Islet of Langerhans (tissue), 1 donor: ENCODE measurements around the gene BCL11A.

Experiments
- FAIRE-seq: peaks from one replicate; lab custom pipeline; 2011; peaks lifted over from hg19 to GRCh38; lab: Jason Lieb, UNC

Gene BCL11A

DNA sequence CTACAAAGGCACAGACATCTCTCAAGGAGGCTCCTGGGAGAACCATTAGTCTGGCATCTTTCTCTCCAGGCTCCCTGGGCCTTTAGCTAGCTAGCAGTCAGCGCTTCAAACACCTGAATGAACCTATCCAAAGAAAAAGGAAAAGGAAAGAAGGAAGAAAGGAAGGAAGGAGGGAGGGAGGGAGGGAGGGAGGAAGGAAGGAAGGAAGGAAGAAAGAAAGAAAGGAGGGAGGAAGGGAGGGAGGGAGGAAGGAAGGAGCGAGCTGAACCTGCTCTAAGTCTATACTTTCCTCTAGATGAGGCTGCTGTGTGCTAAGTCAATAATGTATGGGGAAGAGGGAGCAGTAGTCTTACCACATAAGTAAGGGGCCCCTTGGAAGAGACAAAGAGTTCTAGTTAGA is 5.1 kb upstream of the BCL11A start:
- no peak for FAIRE-seq

DNA sequence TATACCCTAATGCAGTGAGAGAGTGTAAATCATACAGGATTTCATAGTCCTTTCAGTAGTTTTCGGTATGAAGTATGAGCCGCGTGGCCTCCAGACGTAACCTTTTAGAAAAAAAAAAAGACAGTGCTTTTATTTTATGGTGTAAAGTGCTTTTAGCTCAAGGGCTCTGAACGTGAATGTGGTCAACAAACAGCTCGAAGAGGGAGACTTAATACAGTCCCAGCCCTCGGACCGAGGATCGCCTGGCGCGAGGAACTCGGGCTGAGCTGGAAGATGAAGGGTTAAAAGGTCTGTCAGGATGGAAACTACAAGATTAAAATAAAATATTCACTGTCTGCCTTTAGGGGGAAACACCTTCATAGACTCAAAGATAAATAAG is 4.0 kb upstream of the BCL11A start:
- FAIRE-seq, result no peak

DNA sequence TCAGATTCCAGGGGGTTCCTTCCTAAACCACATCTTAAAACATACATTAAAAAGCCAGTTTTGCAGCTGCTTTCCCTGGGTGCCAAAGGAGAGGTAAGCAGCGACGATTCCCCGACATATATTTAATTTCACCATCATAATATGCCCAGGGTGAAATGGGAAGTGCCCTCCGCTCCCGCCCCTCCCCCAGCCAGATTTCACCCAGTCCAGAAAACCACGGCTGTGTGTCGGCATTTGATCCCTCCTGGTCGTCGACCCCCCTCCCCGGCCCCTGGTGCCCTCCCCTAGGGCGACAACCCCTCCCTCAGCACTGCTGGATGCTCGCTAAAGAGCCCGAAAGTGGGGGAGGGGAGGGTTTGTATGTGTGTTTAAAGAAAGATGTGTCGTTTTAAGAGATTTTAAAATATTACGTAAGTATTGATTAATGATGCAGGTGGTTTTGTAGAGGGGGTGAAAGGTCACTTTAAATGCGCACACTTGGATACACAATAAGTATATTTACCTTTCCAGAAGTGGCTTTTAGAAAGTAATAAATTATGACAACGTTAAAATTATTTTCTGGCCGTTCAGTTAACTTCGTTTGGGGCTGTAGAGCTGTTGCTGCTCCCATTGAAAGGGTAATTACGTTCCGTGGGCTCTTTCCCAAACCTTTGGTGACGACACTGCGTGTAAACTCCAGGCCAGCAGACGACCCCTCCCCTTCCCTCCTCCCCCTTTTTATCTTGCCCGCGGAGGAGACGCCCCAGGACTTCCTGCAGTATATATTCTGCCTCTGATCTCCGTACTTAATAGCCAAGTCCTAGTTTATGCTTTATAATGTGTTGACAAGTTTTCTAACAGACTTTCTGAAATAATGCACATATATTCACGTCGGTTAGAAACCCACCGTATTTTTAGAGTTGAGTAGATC is 3.4 kb upstream of the BCL11A start:
- no peak for FAIRE-seq

DNA sequence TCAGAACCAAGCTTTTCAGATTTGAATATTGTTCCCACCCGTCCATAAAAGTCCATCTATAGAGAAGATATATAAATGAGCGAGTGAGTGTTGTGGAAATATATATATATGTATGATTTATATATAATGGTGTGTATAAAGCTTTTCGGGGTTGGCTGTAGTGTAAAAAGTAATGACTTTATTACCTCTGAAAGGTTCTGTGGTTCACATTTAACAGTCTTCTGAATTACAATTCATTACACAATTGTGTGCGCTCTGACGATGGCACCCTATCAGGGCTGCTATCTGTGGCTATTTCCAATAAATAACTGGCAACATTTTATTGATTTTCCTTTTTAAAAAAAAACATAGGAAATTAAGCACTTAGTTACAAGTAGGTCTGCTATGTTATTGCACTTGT is 2.7 kb upstream of the BCL11A start:
- FAIRE-seq, result no peak

DNA sequence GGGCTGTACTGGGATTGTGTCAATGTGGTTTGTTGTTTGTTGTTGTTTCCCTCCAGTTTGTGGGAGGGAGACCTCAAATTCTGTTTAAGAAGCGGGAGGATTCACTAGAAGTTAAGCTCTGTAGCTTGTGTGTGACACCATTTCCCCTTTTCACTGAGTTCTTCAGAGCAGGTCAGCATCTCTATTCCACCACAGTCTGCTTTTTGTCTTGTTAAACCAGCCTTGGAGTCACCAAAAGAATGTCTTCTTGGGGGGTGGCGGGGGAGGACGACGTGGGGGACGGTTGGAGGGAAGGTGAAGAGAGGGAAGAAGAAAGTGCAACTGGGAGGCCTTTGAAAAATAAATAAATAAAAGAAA is 2.3 kb upstream of the BCL11A start:
- FAIRE-seq, result no peak

DNA sequence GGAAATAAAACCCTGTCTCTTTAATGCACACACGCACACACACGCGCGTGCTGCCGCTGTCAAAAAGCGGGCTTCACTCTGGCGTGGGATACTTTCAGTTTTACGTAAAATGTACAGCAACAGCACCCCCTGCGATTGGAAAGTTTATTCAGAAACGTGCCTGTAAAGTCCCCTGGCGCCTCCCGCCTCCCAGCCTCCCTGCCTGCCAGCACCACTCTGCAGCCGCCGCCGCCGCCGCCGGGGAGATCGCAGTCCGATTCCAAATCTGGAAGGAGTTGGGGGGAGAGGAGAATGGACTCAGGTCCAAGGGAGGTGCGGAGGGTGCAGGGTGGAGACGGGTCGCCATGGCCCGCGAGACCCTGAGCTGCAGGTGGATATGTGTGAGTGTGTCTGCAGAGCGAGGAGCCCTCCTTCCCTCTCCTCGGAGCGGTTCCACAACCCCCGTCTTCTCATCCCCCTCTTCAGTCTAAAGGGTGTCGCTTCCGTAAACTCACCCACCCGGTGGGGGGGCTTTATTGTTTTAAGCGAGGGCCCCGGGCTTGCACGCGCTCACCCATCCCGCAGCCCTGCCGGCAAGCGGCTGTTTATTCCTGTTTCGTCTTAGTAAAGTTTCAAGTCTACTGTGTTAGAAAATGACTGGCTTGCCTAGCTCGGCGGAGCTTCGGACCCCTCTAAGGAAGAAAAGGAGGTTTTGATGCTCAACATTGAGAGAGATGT is 1.8 kb upstream of the BCL11A start:
- FAIRE-seq, result no peak

DNA sequence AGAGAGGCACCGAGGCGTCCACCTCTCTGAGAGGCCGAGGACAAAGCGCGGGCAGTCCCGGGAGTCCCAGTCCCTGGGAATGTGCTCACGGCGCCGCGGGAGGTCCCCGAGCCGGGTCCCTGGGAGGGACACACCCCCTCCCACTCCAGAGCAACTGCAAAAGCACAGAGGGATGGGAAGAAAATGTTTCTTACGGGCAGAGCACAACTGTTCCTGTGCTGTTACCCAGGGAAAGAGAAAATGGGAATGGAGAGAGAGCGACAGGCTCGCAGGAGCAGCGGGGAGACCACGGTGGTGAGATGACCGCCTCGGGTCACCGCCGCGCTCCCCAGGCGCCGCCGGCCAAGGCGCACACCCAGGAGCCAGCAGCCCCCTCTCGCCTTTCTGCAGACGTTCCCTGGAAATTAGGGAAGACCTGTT is 1.2 kb upstream of the BCL11A start:
- FAIRE-seq, result no peak

DNA sequence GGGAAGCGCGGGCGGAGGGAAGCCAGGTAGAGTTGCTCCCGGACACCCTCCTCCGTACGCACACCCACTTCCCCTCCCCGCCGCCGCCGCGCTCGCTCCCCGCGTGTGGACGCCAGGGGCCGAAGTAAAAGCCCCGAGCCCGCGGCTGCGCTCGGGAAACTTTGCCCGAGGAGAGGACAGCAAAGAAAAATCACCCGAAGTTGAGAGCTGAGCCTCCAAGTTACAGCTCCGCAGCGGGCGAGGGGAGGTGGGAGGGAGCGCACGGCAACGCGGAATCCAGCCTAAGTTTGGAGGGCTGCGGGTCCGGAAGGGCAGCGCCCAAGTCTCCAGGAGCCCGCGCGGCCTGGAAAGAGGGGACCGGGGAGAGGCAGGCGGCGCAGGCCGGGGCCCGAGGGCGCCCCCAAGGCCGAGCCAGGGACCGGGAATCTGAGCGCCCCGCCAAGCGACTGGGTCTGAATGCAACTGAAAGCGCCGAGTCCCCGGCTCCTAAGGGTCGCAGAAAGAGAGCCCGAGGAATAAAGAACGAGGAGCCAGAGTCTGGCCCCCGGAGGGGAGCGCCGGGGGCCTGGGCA is 706 bp upstream of the BCL11A start:
- FAIRE-seq, result no peak

DNA sequence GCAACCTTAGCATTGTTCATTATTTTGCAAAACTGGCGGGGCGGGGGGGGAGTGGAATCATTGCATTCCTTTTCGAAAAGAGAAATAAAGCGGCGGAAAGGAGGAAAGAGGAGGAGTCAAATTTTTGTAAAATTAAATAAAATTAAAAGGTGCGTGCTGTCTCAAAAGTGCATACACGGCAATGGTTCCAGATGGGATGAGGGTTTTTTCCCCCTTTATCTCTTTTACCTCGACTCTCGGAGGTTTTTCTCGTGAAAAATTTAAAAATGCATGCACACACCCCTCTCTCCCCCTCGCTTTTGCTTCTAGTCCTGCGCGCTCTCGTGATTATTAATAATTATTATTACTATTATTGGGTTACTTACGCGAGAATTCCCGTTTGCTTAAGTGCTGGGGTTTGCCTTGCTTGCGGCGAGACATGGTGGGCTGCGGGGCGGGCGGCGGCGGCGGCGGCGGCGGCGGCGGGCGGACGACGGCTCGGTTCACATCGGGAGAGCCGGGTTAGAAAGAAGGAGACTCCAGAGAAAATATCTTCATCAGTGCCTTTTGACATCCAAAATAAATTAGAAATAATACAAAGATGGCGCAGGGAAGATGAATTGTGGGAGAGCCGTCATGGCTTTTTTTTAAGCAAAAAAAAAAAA is 481 bp downstream of the BCL11A start:
- no peak for FAIRE-seq

DNA sequence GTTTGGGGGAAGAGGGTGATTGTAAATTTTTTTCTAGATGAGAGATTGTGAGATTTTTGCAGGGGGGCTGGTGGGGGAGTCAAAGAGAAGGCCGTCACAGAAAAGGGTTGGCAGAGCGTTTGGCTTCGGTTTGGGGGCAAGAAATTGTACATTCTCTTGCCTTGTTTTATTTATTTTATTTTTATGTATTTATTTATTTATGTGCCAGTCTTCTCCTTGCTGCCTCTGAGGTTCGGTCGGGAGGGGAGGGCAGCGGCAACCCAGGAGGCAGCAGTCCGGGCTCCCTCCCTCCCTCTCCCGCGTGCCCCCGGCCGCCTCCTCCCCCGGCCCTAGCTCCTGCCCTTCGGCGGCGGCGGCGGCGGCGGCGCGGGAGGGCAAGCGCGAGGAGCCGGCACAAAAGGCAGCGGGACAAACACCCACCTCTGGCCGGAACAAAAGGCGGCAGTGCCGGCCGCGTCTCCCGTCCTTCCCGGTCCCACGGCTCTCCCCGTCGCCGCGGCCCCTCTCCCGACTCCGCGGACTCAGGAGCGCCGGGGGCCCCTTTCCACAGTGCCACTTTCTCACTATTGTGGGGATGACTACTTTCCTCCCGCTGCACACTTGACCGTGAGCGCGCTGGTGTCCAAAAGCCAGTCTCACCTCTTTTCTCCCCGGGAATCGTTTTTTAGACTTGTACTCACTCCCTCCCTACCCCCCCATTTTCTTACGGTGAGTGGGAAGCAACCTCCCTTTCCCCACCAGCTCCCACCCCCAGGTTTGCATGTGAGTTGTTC is 1.2 kb downstream of the BCL11A start:
- FAIRE-seq, result no peak

DNA sequence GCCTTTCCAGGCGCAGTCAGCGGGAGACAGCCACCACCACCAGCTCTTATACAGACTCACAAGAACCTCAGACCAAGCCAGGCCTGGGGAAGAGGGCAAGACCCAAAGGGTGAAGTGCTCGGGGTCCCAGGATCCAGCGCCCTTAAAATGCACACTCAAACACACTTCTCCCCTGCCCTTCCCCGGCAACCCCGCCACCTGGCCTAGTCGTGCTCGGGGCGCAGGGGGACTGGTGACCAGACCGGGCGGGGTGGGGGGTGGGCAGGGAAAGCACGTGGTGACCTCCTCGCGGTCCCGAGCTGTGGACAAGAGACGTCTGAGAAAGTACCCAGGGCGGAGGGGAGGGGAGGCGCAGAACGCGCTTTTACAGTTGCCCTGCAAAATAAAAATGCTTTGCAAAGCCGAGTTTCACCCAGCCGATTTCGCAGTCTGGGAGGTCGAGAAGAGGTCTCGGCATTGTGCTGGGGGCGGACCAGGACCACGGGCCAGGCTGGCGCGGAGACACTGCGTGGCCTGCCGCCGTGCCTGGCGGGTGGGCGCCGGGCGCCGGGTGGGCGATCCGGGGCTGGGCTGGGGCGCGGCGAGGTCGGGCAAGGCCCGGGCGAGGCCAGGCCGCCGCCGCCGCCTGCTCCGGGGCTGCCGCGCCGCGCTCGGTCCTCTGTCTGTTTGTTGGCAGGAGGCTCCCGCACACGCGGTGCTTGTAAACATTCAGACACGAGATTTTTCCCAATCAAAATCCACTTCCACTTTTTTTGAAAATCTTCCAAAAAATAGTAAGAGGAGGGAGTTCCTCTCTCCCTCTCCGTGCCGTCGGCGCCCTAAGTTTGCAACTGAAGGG is 2.0 kb downstream of the BCL11A start:
- no peak for FAIRE-seq

DNA sequence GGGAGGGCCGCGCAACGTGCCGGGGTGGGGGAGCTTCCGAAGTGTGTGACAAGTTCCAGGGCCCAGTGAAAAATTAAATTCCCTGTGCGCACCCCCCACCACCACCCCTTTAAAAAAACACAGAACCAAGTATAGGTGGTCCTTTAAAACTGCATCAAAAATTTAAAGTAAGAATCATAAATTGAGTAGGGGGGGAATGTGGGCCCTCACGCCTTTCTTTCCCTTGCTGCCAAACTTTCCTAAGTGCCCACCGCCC is 2.5 kb downstream of the BCL11A start:
- FAIRE-seq, result no peak

DNA sequence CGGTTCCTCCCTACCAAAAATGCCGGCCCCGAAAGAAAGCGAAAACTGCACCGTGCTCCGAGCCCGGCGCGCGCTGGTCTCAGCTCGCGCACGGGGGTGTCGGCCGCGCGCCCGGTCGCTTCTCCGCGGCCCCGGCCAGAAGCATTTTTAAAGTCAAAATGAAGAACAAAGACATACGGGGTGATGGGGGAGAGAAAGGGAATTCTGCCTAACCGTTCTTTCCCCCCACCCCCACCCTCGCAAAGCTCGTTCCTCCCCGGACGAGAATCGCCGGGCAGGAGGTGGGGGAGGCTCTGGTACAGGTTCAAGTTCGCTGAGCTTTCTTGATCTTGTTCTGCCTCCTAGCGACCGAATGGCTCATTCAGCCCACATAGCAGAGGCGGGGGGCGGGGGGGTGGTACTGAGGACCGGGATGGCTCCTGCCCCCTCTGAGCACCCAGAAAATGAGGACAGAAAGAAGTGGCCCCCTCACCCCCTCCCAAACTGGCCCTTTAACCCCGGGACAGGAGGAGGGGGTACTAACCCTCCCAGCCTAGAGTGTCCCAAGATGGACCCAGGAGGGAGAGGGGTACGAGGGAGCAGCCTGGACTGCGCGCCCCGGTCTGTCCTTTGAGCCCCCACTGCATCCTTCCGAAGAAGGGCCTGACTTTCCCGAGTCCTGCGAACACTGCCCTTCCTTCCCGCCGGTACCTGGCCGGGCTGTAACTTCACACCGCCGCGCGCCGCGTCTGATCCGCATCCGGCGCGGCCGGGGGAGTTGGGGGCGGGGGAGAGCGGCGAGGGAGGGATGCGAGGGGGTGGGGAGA is 3.1 kb downstream of the BCL11A start:
- FAIRE-seq, result no peak

DNA sequence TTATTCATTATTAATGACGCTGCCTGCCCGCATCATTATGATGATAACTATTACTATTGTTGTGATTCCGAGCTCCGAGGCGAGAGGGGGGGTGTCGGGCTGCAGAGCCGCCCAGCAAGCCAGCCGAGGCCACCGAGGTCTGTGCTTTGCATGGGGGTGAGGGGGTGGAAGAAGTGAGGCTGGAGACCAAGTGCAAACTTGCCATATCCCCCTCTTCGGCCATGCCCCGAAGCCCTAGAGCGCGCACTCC is 3.6 kb downstream of the BCL11A start:
- FAIRE-seq, result no peak

DNA sequence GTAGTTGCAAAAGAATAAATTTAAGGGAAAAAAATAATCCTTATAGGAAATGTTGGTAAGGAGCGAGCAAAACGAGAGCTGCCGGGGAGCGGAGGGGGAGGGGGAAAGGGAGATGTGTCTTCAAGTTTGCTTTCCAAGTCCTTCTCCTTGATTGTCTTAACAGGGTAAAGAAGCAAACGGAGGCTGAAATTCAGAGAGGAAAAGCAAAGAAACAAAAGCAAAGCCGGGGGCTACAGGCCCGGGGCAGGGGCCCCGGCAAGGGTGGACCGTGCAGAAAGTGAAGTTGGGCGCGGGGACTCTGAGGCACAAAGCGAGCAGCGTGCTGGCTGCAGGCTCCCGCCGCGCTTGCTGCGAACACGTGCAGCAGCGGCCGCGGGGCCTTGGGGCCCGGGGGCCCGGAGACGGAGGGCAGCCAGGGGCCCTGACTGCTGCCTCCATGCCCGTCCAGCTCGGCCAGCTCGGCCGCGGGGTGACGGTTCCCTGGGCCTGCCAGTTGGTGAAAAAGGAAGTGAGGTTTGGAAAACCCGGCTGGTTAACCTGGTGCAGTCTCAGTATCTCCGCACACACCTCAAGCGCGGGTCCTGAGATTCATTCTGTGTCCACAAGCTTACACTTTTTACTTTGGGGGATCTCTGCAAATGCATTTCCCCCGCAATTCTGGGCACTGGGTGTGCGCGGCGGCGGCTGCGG is 4.1 kb downstream of the BCL11A start:
- FAIRE-seq, result no peak

DNA sequence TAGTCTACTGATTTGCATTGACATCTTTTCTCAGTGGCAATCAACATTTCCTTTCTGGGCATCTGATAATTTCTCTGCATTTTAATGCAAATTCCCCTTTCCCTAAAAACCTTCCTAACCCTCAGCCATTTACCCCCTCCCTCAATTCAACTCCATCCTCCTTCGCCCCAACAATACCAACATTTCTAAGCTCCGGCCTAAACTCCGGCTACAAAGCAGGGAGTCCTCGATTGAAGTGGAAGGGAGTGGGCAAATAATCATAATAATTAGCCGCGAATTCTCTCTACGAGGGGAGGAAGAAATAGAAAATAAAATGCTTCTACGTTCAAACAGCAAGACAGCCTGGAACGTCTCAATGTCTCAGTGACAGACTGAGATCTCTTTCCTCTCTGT is 4.6 kb downstream of the BCL11A start:
- FAIRE-seq, result no peak

DNA sequence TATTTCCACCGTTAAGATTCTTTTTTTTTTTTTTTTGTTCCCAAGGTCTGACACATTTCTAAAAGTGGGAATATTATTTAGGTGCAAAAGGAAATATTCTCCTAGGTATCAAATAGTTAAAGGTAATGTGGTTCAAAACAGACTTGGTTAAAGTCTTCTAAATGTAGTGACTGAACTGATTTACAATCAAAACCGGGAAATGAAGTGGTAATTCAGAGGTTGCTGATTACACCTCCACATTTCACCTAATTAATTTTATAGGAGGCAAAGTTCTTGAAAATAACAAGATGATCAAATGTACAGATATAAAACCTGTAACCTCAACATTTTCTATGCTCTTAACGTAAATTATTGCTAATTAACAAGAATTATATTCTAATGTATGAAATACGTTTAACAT is 5.1 kb downstream of the BCL11A start:
- no peak for FAIRE-seq

DNA sequence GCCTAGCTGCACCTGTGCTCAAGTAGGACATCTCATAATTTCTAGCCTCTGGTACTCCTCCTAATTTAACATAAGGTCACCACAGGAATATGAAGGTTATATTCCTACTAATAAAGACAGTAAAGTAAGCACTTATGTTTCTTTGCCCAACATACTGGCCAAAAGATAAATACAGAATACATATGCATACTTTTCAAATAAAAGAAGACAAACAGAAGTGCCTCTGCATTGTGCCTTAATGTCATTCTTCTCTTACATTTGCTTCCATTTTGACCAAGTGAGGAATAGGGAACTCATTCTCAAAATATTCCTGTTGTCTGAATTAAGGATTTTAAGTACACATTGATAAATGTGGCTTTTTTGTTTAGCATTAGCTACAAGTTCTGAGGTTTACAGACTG is 5.6 kb downstream of the BCL11A start:
- FAIRE-seq, result no peak

DNA sequence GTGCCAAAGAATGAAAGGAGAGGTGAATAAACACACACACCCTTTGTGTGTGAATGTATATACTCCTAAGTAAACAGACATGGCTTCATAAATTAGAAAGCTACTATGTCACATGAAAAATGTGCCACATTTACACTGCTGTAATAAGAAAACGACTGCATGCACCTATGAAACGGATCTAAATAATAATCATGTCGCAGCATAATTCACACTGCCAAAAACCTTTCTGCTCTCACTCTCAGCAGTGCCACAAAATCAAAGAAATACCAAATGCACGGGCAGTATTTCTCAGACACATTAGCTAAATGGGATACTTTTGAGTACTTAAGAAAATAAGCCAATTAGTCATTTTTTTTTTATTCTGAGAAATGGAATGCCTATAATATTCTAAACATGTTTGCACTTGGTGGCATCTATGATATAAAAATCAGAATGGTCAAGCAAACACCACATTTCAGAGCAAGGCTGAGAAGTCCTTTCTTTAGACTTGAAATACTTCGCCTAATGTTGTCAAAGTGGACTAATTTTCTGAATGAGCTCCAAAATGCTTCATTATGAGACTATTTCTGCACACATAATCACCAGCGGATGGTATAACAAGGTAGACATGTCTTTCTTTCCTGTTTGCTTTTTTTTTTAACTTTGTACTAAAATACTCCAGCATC is 6.6 kb downstream of the BCL11A start:
- FAIRE-seq, result no peak
